Motor neuron (in vitro differentiated cells): ENCODE data around the gene GRID1. TPM values are rescaled to one million over a fixed set of nuclear protein-coding genes. Genes with fewer than 3 reads are reported as not detected.

ENCODE experiments used
- ATAC-seq, 8 experiments: fragments of 200-7000 bp; cut with Tn5 transposase; replicated peaks in 6 of 8; 2 replicates each; pipeline ENCODE4 v1.8.0; 2021; ENCODE audit warnings: mild to moderate bottlenecking in 8 of 8, moderate library complexity in 8 of 8
- H3K27ac ChIP-seq, 2 donors: fragments of 250-450 bp; sonication (Bioruptor Pico); 2 replicates each; pipeline ENCODE4 v1.9.0; 2021; ENCODE audit warnings: antibody characterized with exemption in 2 of 2, mild to moderate bottlenecking in 2 of 2, moderate library complexity in 1 of 2
- H3K4me1 ChIP-seq, 2 donors: fragments of 250-450 bp; sonication (Bioruptor Pico); replicated peaks in 1 of 2; 2 replicates each; pipeline ENCODE4 v1.6.1; 2021; ENCODE audit warnings: antibody characterized with exemption in 2 of 2, mild to moderate bottlenecking in 2 of 2, moderate library complexity in 1 of 2
- H3K4me3 ChIP-seq, 5 donors: fragments of 250-450 bp; sonication (Bioruptor Pico); 2 replicates each; pipeline ENCODE4 v1.9.0; 2021; ENCODE audit warnings: antibody characterized with exemption in 5 of 5, mild to moderate bottlenecking in 5 of 5, moderate library complexity in 4 of 5
- WGBS, 10 experiments: fragments of 450-650 bp; shearing (Covaris generic); methylation state at CpG; one replicate each; pipeline ENCODE4 v1.0.0; 2022; 5-methylcytosine and 5-hydroxymethylcytosine counted together
- in situ Hi-C, 9 experiments: fragments of 400-800 bp; cut with MboI; loops; one replicate each; pipeline ENCODE4 v1.15.0; 2021; ENCODE audit warnings: low sequenced_read_pairs in 9 of 9, low pct_unique_long_range_greater_than_20kb in 2 of 9; ENCODE audit not compliant: unreplicated experiment in 9 of 9
- total RNA-seq, 8 experiments: library from RNA; unstranded; fragments of 300-600 nt; gene quantifications; 2 replicates each; pipeline versions ENCODE4 v1.2.3 to v1.2.4, GENCODE V29; 2022

The GRID1 gene
- total RNA-seq, 8 experiments from 2014 or later = 0.15 to 10.0 (median 6.0) TPM

DNA sequence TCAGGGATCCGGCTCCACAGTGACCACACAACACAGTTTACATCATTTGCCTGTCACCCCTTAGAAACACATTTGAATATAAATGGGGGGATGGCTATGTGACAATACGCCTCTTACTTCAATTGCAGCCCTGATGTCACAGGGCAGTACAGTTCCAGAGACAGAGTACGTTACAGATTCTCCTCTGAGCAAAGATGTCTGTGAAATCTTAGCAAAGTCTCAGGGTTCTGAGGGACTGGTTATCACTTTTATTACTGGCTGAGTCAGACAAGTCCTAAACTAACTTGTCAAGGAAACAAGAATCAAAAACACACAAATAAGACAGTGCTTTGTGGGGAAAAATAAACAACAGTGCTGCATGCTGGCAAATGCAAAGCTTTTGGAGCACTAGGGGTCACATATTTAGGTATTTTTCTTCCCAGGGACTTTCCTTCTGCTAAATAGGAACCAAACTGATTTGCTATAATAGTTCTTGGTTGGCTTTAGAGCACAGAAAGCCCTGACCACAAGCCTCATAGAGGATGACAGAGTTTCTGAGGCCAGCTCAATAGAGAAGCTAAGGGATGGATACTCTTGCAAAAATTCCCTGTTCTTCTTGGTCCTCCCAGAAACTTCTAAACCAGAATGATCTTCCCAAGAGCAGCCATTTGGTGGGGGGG is 501.6 kb downstream of the GRID1 start:
- ATAC-seq = peak in 5 of 8 experiments; percentile 52 to 83 (median 80)
- H3K4me3 ChIP-seq = no peak overlapping the region
- 0 to 75% (median 20%) methylated on average over 1 to 3 of the region's 3 CpGs; no CpG with 5 or more reads in 1 of the 10 experiments for WGBS, 10 experiments
- in situ Hi-C loops = no loop called here
- peaks cover 22 to 26% of the 10 kb centered on the region in 2 donors for H3K4me1 ChIP-seq
- no peak overlapping the region for H3K27ac ChIP-seq

- Histone ChIP-seq H3K4me1 (peaks cover 22 to 26% of the 10 kb centered on the region in 2 donors), H3K4me3 (no peak overlapping the region), H3K27ac (no peak overlapping the region)
- in situ Hi-C loops = no loop called here
- 0 to 100% (median 80%) methylated on average over 1 to 5 of the region's 5 CpGs; no CpG with 5 or more reads in 5 of the 10 experiments for WGBS, 10 experiments
- peak in 7 of 8 experiments; percentile 25 to 76 (median 50) for ATAC-seq
These were observed 502.4 kb downstream of the GRID1 start for GRCh38 chr10:85864173-85864549.

- Histone ChIP-seq H3K4me1 (peaks cover 22 to 26% of the 10 kb centered on the region in 2 donors), H3K4me3 (no peak overlapping the region), H3K27ac (no peak overlapping the region)
- peak in 5 of 8 experiments; percentile 21 to 48 (median 31) for ATAC-seq
- in situ Hi-C loops = no loop called here
- 16 to 100% (median 71%) methylated on average over 1 to 5 of the region's 7 CpGs; no CpG with 5 or more reads in 4 of the 10 experiments for WGBS, 10 experiments
These were observed 503.1 kb downstream of the GRID1 start for GRCh38 chr10:85863301-85864172.

DNA sequence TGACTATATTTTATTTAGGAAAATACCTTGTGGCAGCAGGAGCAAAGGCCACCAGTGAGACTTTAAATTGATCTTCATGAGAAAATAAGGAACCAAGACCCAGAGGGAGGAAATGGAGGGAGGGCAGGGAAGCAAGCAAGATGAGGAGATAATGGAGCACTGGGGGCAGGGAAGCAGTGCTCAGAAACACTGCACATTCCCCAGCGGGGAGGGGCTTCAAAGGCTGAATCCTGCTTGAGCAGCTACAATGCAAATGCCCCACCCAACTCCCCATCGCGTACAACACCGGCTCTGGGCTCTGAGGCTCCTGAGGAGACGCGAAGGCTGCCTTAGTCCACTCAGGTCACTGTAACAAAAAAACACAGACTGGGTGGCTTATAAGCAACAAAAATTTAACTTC is 503.8 kb downstream of the GRID1 start:
- H3K4me3 ChIP-seq = no peak overlapping the region
- in situ Hi-C loops = no loop called here
- WGBS, 10 experiments = 11 to 92% (median 56%) methylated on average over 1 to 6 of the region's 6 CpGs; no CpG with 5 or more reads in 5 of the 10 experiments
- peak in 3 of 8 experiments; percentile 32 to 52 (median 50) for ATAC-seq
- no peak overlapping the region for H3K27ac ChIP-seq
- H3K4me1 ChIP-seq = peaks cover 22 to 26% of the 10 kb centered on the region in 2 donors

GRCh38 chr10:85861513-85862197 is 504.9 kb downstream of the GRID1 start:
- WGBS, 10 experiments = 0 to 71% (median 33%) methylated on average over 1 of the region's 3 CpGs; no CpG with 5 or more reads in 7 of the 10 experiments
- Histone ChIP-seq H3K4me1 (peaks cover 22 to 26% of the 10 kb centered on the region in 2 donors), H3K27ac (no peak overlapping the region), H3K4me3 (no peak overlapping the region)
- in situ Hi-C loops = no loop called here
- ATAC-seq = no peak

DNA sequence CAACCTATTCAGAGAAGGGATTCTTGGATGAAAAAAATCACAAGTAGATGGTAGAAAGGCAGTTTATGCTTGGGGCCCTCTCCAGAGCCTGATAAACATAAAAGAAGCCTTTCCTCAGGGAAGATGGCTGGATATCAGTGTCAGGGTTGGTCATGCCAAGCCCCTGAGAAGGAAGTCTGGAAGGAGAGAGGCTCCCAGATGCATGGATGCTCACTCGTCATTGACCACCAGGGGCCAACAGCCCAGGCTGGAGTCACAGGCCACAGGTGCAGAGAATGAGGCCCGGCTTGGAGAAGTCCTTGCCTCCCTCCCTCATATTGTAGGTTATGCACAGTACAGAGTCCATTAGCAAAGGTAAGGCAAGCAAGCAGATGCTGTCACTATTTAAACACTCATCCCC is 506.7 kb downstream of the GRID1 start:
- Histone ChIP-seq H3K4me3 (no peak overlapping the region), H3K4me1 (peaks cover 14 to 19% of the 10 kb centered on the region in 2 donors), H3K27ac (no peak overlapping the region)
- no peak for ATAC-seq
- in situ Hi-C loops = no loop called here
- 20 to 100% (median 62%) methylated on average over 1 to 2 of the region's 2 CpGs; no CpG with 5 or more reads in 6 of the 10 experiments for WGBS, 10 experiments

DNA sequence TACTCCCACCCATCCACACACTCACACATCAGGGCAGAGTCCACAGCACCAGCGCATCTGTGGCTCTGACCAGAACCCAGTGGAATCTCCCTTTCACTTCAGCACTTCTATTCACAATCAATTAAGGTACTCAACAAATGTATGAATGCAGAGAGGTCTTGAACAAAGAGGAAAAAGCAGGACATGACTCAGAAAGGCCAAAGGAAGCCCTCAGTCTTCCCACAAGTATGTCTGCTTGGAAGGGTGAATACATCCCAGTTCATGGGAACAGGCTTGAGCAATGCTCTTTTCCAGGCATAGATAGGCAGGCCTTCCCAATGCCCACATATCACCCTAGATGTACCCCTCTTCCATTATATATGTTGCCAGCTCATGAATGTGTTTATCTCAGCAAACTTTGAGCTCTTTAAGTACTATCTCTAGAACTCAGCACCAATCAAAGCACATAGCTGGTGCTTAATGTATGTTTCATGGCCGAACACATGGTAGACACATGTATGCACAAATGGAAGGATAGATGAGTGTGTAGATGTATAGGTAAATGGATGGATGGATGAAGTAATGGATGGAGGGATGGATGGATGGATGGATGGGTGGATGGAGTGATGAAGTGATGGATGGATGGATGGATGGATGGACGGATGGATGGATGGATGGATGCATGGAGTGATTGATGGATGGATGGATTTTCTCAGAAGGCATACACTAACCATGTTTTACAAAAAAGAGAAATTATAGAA is 507.6 kb downstream of the GRID1 start:
- no peak overlapping the region for H3K4me3 ChIP-seq
- 19 to 100% (median 86%) methylated on average over 1 to 3 of the region's 3 CpGs; no CpG with 5 or more reads in 1 of the 10 experiments for WGBS, 10 experiments
- in situ Hi-C loops = no loop called here
- ATAC-seq = no peak
- H3K27ac ChIP-seq = no peak overlapping the region
- peaks cover 7 to 10% of the 10 kb centered on the region in 2 donors for H3K4me1 ChIP-seq

GRCh38 chr10:85857791-85858190 is 508.8 kb downstream of the GRID1 start:
- WGBS, 10 experiments = 80 to 100% methylated on average over 1 of the region's 3 CpGs; no CpG with 5 or more reads in 8 of the 10 experiments
- Histone ChIP-seq H3K27ac (no peak overlapping the region), H3K4me3 (no peak overlapping the region), H3K4me1 (no peaks in the 10 kb centered on the region)
- in situ Hi-C loops = no loop called here
- ATAC-seq = no peak

GRCh38 chr10:85857305-85857704 is 509.3 kb downstream of the GRID1 start:
- in situ Hi-C loops = no loop called here
- no peak overlapping the region for H3K27ac ChIP-seq
- ATAC-seq = no peak
- no peak overlapping the region for H3K4me3 ChIP-seq
- WGBS, 10 experiments = 31 to 100% (median 80%) methylated on average over 1 to 5 of the region's 9 CpGs; no CpG with 5 or more reads in 5 of the 10 experiments
- H3K4me1 ChIP-seq = no peaks in the 10 kb centered on the region

DNA sequence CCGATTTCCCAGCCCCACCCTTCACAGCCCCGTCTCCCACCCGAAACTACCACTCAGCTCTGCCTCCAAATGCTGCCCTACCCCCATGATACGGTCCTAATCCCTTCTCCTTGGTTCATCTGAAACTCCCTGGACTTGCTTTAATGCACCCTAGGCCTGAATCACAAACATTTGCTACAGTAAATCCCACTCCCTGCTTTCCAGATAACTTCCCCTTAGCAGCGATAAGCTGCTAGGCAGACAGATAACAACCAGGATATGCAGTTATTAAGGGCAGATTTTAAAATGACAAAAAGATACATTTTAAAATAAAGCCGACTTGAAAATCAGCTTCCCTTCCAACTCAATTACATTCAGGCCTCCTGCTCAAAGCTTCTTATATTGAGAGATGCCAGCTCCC is 514.7 kb downstream of the GRID1 start:
- WGBS, 10 experiments = 14 to 100% (median 88%) methylated on average over 1 to 3 of the region's 6 CpGs; no CpG with 5 or more reads in 2 of the 10 experiments

DNA sequence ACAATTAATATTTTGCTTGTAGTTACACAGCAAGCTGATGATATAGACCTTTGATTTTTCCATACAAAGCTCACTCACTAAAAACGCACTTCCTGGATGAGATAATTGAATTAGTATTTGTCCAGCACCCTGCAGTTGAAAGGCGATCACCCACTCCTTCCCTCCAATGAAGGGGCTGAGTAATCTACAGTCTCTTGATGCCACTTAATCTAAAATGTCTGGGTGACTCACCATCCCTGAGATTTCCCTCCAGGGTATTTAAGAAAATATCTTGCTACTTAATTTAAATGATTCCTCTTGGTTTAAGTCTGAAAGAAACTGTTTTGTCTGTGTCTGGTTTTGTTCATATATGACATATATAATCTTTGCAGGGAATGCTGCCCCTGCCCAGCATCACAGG is 515.3 kb downstream of the GRID1 start:
- Histone ChIP-seq H3K4me1 (no peaks in the 10 kb centered on the region), H3K27ac (no peak overlapping the region), H3K4me3 (no peak overlapping the region)
- WGBS, 10 experiments = 33 to 100% (median 67%) methylated on average over 1 to 2 of the region's 2 CpGs; no CpG with 5 or more reads in 6 of the 10 experiments
- ATAC-seq = peak in 3 of 8 experiments; percentile 76 to 87 (median 77)
- in situ Hi-C loops = no loop called here

More for the DNA sequence above, 514.7 kb downstream of the GRID1 start:
- H3K27ac ChIP-seq = no peak overlapping the region
- no peak for ATAC-seq
- no peak overlapping the region for H3K4me3 ChIP-seq
- H3K4me1 ChIP-seq = no peaks in the 10 kb centered on the region
- in situ Hi-C loops = no loop called here

DNA sequence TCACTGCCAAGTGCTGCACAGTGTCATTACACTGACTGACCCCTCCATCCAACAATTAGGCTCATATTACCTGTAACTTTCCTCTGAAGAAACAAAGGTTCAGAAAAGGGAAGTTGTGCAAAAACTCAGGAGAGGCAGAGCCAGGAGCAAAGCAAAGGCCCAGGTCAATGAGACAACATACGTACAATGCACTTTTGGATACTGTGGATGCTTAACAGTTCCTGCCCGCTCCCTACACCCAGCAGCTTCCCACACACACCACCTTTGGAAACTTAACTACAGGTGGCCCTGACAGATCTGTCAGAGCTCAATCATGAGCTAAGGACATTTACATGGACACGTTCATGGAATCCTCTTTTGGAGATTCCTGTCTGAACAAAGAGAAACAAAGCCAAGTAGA is 515.9 kb downstream of the GRID1 start:
- Histone ChIP-seq H3K4me3 (no peak overlapping the region), H3K4me1 (no peaks in the 10 kb centered on the region), H3K27ac (no peak overlapping the region)
- in situ Hi-C loops = no loop called here
- WGBS, 10 experiments = 0 to 100% (median 65%) methylated on average over 1 to 3 of the region's 3 CpGs; no CpG with 5 or more reads in 3 of the 10 experiments
- no peak for ATAC-seq
